Stimulated activated CD8-positive, alpha-beta memory T cell treated with anti-CD3 and anti-CD28 coated beads, Interleukin-7, amount 100 ng/mL, for 24 hours (primary cell): ENCODE measurements around the gene MTAP.

ENCODE experiments used
- DNase-seq: peaks from one replicate; pipeline ENCODE4 v3.0.0-alpha.2; 2020; ENCODE audit warnings: low read depth

The MTAP gene

DNA sequence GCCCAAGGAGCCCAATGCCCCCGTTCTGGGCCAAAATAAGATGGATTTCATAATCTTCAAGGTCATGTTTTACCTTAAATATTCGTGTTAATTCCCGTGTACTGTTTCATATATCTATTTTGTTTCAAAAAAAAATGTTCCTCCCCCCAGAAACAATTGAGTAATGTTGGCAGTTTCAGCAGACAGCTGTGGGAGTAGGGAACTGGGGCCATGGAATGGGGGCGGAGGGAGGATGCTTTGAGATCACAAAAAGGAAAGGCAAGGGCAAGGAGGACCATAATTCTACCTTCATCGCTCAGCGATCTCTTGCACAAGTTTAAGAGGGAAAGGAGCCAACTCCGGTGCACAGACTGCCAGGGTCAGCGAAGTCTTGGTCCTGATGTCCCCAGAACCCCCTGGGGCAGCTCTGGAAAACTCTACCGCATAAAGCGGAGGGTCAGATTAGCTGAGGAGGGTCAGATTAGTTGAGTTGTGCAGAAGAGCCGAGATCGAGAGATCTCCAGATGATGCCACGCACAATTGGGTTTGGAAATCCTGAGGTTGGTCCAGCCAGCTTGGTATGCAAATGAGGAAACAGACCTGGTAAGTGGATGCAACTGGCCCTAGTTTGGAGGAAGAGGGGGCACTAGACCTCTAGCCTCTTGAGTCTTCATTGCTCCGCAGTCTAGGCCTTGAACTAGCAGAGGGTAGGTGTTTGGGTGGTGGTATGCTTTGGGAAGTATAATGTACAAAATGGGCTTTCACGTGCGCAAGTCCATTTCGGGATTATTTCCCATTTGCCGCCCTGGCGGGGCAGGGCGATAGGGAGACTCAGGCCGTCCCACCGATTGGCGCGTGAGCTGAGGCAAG, 167.7 kb downstream of the MTAP start:
- DNase-seq = no peak

DNA sequence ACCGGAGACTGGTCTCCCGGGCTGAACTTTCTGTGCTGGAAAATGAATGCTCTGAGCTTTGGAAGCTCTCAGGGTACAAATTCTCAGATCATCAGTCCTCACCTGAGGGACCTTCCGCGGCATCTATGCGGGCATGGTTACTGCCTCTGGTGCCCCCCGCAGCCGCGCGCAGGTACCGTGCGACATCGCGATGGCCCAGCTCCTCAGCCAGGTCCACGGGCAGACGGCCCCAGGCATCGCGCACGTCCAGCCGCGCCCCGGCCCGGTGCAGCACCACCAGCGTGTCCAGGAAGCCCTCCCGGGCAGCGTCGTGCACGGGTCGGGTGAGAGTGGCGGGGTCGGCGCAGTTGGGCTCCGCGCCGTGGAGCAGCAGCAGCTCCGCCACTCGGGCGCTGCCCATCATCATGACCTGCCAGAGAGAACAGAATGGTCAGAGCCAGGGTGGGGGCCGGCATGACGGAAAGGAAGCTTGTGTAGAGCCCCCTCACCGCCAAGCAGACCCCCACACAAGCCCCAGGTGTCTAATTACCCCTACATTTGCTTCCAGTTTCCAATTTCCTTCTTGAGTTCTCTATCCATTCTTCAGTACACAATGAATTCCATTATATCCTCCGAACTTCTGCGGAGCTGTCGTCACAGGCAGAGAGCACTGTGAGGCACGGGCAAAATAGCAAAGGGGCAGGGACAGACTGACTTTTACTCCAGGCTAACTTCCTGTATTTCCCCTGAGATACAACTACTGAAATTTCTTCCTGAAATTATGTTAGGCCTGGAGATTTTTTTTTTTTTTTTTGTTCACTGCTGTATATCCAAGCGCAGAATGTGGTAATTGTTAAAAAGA, 168.6 kb downstream of the MTAP start:
- DNase-seq = no peak

DNA sequence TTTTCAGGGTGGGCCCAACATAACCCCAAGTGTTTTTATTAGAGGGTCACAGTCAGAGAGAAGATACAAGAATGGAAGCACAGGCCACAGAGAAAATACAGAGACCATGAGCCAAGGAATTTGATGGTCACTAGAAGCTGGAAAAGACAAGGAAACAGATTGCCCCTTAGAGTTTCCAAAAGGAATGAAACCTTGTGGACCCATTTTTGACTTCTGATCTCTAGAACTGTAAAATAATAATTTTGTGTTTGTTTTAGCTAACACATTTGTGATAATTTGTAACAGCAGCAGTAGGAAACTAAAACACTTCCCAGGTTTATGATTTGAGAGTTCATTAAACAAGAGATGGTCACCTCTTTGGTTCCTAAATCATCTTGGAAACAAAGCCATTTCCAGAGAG, 169.9 kb downstream of the MTAP start:
- no peak for DNase-seq

DNA sequence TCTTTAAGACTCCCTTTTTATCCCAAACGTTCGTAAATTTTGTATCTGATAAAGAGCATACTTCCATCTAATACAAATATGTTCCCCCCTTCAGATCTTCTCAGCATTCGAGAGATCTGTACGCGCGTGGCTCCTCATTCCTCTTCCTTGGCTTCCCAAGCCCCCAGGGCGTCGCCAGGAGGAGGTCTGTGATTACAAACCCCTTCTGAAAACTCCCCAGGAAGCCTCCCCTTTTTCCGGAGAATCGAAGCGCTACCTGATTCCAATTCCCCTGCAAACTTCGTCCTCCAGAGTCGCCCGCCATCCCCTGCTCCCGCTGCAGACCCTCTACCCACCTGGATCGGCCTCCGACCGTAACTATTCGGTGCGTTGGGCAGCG, 171.9 kb downstream of the MTAP start:
- DNase-seq = no peak

DNA sequence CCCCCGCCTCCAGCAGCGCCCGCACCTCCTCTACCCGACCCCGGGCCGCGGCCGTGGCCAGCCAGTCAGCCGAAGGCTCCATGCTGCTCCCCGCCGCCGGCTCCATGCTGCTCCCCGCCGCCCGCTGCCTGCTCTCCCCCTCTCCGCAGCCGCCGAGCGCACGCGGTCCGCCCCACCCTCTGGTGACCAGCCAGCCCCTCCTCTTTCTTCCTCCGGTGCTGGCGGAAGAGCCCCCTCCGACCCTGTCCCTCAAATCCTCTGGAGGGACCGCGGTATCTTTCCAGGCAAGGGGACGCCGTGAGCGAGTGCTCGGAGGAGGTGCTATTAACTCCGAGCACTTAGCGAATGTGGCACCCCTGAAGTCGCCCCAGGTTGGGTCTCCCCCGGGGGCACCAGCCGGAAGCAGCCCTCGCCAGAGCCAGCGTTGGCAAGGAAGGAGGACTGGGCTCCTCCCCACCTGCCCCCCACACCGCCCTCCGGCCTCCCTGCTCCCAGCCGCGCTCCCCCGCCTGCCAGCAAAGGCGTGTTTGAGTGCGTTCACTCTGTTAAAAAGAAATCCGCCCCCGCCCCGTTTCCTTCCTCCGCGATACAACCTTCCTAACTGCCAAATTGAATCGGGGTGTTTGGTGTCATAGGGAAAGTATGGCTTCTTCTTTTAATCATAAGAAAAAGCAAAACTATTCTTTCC, 172.4 kb downstream of the MTAP start:
- DNase-seq = no peak

DNA sequence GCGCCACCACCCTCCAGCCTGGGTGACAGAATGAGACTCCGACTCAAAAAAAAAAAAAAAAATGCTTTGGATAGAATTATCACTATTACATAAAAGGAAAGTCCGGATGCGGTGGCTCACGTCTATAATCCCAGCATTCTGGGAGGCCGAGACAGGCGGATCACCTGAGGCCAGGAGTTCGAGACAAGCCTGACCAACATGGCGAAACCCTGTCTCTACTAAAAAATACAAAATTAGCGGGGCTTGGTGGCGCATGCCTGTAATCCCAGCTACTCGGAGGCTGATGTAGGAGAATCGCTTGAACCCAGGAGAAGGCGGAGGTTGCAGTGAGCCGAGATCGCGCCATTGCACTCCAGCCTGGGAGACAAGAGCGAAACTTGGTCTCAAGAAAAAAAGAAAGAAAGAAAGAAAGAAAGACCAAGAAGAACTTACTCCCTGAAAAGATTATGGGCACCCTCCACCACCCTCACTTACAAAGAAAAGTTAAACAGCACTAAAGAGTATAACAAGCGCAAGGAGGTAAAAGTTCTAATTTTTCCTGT, 174.0 kb downstream of the MTAP start:
- no peak for DNase-seq

DNA sequence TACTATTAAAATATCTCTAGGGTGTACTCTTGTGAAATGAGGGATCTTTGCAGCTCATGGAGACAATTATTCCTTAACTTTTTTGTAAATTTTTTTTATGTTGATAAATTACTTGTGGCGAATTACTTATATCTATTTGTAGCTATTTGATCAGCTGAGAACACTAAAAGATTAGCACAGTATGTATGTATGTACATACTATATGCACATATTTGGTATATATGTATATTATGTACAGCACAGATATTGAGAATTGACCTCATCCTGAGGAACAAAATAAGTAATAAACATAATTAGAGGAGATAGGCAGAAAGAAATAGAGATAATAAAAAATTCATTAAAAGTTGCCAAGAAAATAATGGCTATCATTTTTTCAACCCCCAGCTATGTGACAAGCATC, 180.0 kb downstream of the MTAP start:
- DNase-seq = no peak

DNA sequence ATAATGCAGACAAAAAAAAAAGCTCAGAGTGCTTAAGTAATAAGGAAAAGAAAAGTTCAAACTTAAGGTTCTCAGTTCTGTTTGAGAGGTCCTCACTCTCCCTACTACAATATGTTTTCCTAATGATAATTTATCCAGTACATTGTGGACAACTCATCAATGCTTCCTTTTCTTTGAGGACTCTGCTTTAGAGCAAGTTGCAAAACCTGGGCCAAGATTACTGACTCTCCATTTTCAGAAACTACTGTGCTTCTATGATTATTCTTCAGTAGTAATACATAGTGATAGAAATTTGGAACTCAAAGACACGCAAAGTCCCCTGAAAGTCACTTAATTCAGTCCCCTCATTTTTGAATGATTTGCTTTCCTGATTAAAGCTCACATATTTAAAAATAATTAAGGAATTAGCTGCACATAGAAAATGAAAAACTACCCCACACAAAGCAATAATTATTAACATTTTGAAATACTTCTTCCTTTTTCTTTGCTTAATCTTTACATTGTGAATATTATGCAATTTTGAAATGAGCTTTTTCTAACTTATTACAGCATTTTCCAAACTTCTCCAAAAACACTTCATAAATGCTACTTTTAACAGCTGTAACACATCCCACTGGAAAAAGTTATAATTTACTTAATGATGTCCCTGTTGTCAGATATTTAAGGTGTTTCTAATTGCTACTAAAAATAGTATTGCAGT, 180.6 kb downstream of the MTAP start:
- no peak for DNase-seq

DNA sequence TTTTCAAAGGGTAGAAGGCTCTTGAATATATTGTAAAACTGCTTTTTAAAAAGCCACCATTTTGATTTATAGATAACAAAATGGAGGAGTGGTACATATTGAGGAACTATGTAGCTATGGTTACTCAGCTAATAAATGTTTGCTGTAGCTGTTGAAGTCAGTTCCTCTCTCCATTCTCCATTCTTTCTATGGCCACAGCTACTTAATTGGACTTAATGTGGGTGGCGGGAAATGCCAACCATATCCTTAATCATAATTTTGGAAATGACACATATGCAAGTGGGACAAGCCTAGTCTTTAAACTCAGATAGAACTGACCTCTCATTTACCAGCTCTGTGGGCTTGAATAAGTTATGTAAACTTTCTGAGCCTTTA, 181.1 kb downstream of the MTAP start:
- no peak for DNase-seq

DNA sequence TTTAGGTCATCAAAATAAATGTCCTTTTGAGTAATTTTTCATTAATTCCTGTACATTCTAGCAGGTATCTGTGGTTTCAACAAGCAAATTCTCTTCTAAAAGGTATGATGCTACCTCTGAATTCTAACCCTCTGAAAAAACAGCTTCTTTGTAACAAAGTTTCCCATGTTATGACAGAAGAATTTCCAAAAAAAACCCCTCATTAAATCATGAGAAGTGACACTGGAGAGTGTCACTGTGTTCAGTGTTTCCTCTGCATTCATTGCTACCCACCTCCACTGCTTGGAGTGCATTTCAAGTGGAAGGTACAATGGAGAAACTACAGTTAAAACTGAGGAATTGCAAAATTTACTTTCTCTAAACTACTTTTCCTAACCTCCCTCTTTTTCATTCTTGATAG, 181.7 kb downstream of the MTAP start:
- no peak for DNase-seq

DNA sequence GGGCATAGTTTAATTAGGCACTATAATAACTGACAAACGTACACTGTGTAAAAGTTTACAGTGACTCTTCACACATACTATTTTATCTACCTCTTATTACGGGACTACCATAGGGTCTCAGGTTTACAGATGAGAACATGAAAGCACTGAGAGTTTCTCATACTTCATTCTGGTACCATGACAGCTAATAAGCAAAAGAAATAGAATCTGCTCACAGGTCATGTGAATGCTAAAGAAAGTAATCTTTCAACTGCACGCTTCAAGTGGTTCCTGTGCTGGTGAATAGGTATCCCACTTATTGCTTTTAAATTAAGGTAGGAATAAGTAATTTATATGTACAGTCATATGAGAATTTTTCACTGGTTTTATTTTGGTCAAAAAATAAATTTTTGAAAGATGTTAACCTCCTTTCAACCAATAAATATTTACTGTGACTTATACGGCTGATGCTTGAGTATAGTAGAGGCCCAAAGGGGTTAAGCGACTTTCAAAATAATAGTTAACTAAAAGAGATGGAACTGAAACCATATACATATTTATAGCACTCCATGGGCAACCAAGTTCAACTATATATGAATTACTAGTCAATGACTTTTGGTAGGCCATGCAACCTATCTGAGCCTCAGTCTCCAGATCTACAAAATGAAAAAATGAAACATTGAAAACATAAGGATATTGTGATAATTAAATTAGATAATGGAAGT, 183.7 kb downstream of the MTAP start:
- no peak for DNase-seq
